ENCODE measurements around the gene THEMIS. TPM values are rescaled to one million over a fixed set of nuclear protein-coding genes. Genes with fewer than 3 reads are reported as not detected.

THEMIS gene
- total RNA-seq, 1 donor = under 0.01 TPM

DNA sequence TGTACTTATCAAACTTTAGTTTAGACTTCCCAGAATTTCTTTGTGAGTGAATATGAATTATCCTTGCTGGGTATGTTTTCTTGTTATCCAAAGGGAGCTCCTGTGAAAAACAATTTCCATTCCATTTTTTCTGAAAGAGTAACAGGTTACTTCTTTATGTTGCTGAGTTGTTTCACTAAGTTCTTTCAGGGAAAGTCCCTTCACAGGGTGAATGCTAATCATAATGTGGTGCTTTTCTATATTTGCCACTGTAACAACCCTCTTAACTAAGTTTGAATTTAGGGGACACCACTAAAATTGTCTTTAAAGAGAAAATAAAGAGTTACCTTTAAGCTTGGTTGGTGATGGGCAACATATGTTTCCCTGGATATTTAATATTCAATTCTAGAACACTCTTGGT, 79.4 kb downstream of the THEMIS start:
- Histone ChIP-seq H3K36me3 (ENCODE audit: insufficient read depth, low read length) (no peaks in the 10 kb centered on the region), H3K4me2 (ENCODE audit: insufficient read depth, low read length) (no peak overlapping the region), H3K4me1 (ENCODE audit: insufficient read depth, low read length) (no peaks in the 10 kb centered on the region), H3K4me3 (ENCODE audit: insufficient read depth, low read length) (no peak overlapping the region), H3K9me3 (ENCODE audit: low read depth, low read length) (no peaks in the 10 kb centered on the region), H3K27me3 (ENCODE audit: insufficient read depth, low read length) (peaks cover 2% of the 10 kb centered on the region), H3K27ac (ENCODE audit: low read depth, low read length) (no peak overlapping the region), H3K79me2 (ENCODE audit: insufficient read depth, low read length) (no peaks in the 10 kb centered on the region), H4K20me1 (ENCODE audit: insufficient read depth, low read length) (no peaks in the 10 kb centered on the region), H2AFZ (ENCODE audit: low read length) (no peak overlapping the region)
- TF ChIP-seq, protein P1, sequence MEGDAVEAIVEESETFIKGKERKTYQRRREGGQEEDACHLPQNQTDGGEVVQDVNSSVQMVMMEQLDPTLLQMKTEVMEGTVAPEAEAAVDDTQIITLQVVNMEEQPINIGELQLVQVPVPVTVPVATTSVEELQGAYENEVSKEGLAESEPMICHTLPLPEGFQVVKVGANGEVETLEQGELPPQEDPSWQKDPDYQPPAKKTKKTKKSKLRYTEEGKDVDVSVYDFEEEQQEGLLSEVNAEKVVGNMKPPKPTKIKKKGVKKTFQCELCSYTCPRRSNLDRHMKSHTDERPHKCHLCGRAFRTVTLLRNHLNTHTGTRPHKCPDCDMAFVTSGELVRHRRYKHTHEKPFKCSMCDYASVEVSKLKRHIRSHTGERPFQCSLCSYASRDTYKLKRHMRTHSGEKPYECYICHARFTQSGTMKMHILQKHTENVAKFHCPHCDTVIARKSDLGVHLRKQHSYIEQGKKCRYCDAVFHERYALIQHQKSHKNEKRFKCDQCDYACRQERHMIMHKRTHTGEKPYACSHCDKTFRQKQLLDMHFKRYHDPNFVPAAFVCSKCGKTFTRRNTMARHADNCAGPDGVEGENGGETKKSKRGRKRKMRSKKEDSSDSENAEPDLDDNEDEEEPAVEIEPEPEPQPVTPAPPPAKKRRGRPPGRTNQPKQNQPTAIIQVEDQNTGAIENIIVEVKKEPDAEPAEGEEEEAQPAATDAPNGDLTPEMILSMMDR (IDR thresholded peaks at IDR 0.05; ENCODE audit: extremely low read depth, low read depth, low read length) = no peak
- DNase-seq (ENCODE audit: insufficient read length, low spot score, missing footprints) = no peak

DNA sequence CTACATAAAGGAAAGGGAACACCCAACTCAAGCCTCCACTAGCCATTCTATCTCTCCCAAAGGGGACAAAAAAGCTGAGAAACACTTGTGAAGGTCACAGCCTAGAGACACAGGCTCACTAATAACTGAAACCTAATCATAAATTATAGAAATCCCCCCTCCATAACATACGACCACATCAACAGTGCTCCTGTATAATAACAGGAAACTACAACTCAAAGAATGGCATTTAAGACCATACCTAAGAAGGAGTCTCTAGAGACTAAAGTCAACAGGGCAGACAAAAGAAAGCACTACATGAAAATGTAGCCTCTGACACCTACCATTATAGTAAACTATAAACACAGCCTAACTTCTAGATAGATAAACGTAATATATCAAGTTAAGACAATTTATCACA, 82.7 kb downstream of the THEMIS start:
- Histone ChIP-seq H3K36me3 (ENCODE audit: insufficient read depth, low read length) (no peaks in the 10 kb centered on the region), H2AFZ (ENCODE audit: low read length) (no peak overlapping the region)
- TF ChIP-seq, protein P1 (IDR thresholded peaks at IDR 0.05; ENCODE audit: extremely low read depth, low read depth, low read length) = no peak

DNA sequence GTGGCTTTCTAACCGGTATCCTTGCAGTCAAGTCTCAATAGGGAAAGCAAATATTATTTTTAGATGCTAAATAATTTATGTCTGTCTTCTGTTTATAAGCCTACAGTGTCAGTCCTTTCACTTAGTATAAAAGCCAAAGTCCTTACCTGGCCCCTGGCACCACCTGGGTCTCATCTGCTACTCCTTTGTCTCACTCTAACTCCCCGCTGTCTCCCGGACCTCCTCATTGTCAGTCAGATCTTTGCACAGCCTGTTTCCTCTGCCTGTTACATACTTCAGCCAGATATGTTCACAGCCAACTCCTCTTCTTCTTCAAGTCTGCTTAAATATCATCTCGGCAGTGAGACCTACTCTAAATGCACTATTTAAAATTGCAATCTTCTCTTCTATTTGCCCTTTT, 84.2 kb downstream of the THEMIS start:
- Histone ChIP-seq H4K20me1 (ENCODE audit: insufficient read depth, low read length) (no peaks in the 10 kb centered on the region), H3K4me2 (ENCODE audit: insufficient read depth, low read length) (no peak overlapping the region), H3K9me3 (ENCODE audit: low read depth, low read length) (no peaks in the 10 kb centered on the region), H3K36me3 (ENCODE audit: insufficient read depth, low read length) (no peaks in the 10 kb centered on the region), H3K4me3 (ENCODE audit: insufficient read depth, low read length) (no peak overlapping the region), H3K4me1 (ENCODE audit: insufficient read depth, low read length) (no peaks in the 10 kb centered on the region), H3K27ac (ENCODE audit: low read depth, low read length) (no peak overlapping the region), H3K27me3 (ENCODE audit: insufficient read depth, low read length) (peaks cover 2% of the 10 kb centered on the region), H3K79me2 (ENCODE audit: insufficient read depth, low read length) (no peaks in the 10 kb centered on the region), H2AFZ (ENCODE audit: low read length) (no peak overlapping the region)
- TF ChIP-seq, protein P1 (IDR thresholded peaks at IDR 0.05; ENCODE audit: extremely low read depth, low read depth, low read length) = no peak
- no peak for DNase-seq (ENCODE audit: insufficient read length, low spot score, missing footprints)

More for the DNA sequence above, 82.7 kb downstream of the THEMIS start:
- Histone ChIP-seq H3K4me3 (ENCODE audit: insufficient read depth, low read length) (no peak overlapping the region), H3K27ac (ENCODE audit: low read depth, low read length) (no peak overlapping the region), H3K4me1 (ENCODE audit: insufficient read depth, low read length) (no peaks in the 10 kb centered on the region), H3K79me2 (ENCODE audit: insufficient read depth, low read length) (no peaks in the 10 kb centered on the region), H3K27me3 (ENCODE audit: insufficient read depth, low read length) (peaks cover 2% of the 10 kb centered on the region), H4K20me1 (ENCODE audit: insufficient read depth, low read length) (no peaks in the 10 kb centered on the region), H3K4me2 (ENCODE audit: insufficient read depth, low read length) (no peak overlapping the region), H3K9me3 (ENCODE audit: low read depth, low read length) (no peaks in the 10 kb centered on the region)
- DNase-seq (ENCODE audit: insufficient read length, low spot score, missing footprints) = no peak

DNA sequence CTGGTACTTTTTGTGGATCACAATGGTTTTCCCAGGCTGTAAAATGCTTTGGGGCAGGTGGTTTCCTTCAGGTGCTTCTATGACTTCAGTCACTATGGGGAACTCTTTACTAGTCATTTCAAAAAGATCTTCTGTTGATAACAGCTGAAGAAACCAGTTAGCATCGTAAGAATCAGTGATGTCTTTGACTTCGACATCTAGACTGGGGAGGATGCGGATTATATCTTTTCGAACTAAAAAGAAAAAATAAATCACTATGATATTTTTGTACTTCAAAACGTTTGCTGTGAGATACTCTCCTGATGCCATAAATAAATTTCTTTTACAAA, 87.2 kb downstream of the THEMIS start:
- no peak overlapping the region for H3K4me3 ChIP-seq (ENCODE audit: insufficient read depth, low read length)
- H3K27me3 ChIP-seq (ENCODE audit: insufficient read depth, low read length) = no peaks in the 10 kb centered on the region
- H2AFZ ChIP-seq (ENCODE audit: low read length) = no peak overlapping the region
- H3K9me3 ChIP-seq (ENCODE audit: low read depth, low read length) = no peaks in the 10 kb centered on the region
- H3K36me3 ChIP-seq (ENCODE audit: insufficient read depth, low read length) = no peaks in the 10 kb centered on the region
- H3K4me2 ChIP-seq (ENCODE audit: insufficient read depth, low read length) = no peak overlapping the region
- no peak for DNase-seq (ENCODE audit: insufficient read length, low spot score, missing footprints)
- no peaks in the 10 kb centered on the region for H3K4me1 ChIP-seq (ENCODE audit: insufficient read depth, low read length)
- H3K79me2 ChIP-seq (ENCODE audit: insufficient read depth, low read length) = no peaks in the 10 kb centered on the region
- TF ChIP-seq, protein P1 (IDR thresholded peaks at IDR 0.05; ENCODE audit: extremely low read depth, low read depth, low read length) = no peak
- H3K27ac ChIP-seq (ENCODE audit: low read depth, low read length) = no peak overlapping the region
- H4K20me1 ChIP-seq (ENCODE audit: insufficient read depth, low read length) = no peaks in the 10 kb centered on the region
